Lower lobe of right lung (tissue), 2 donors: ENCODE measurements around the gene ZDHHC11. TPM values are rescaled to one million over a fixed set of nuclear protein-coding genes. Genes with fewer than 3 reads are reported as not detected.
"Not testable (repeated sequence)": the region's sequence is repeated elsewhere in the genome, so short reads cannot be mapped to it uniquely, and the experiment has no call there.

ENCODE experiments used
- ATAC-seq, 2 donors: fragments of 200-7000 bp; cut with Tn5 transposase; one replicate each; pipeline ENCODE4 v1.9.1; 2020 to 2022; ENCODE audit warnings: mild to moderate bottlenecking in 2 of 2, moderate library complexity in 2 of 2
- DNase-seq: peaks from one replicate; pipeline ENCODE4 v3.0.0-alpha.2; 2020
- H3K27ac ChIP-seq: fragments of 200-600 bp; one replicate; pipeline ENCODE4 v1.8.0; 2022
- H3K27me3 ChIP-seq: fragments of 200-600 bp; one replicate; pipeline ENCODE4 v1.8.0; 2022; ENCODE audit warnings: low read depth
- H3K36me3 ChIP-seq: fragments of 200-600 bp; one replicate; pipeline ENCODE4 v1.8.0; 2022; ENCODE audit warnings: mild to moderate bottlenecking
- H3K4me1 ChIP-seq: fragments of 200-600 bp; one replicate; pipeline ENCODE4 v1.8.0; 2022
- H3K4me3 ChIP-seq: fragments of 200-600 bp; one replicate; pipeline ENCODE4 v1.8.0; 2022; ENCODE audit warnings: mild to moderate bottlenecking
- H3K9me3 ChIP-seq: fragments of 200-600 bp; one replicate; pipeline ENCODE4 v1.8.0; 2022
- intact Hi-C: fragments of 100-400 bp; cut with DNase I; formaldehyde crosslinking; loops from one replicate; pipeline ENCODE4 v1.11.0; 2022
- total RNA-seq: library from RNA; stranded (reverse); fragmentation: NEBNext Ultra II Directional; extraction: Animal tissue kit (Norgen Biotek cat#: 25700); gene quantifications from one replicate; pipeline ENCODE4 v1.2.1, GENCODE V29; 2021
- TF ChIP-seq, protein P1 (sequence below): fragments of 200-600 bp; IDR thresholded peaks from one replicate; pipeline ENCODE4 v1.8.0; 2022; ENCODE audit warnings: antibody characterized with exemption, mild to moderate bottlenecking
- donor health status: DM: no; HTN: yes; CAD: no; lungs with severe emphysema.

The ZDHHC11 gene
- total RNA-seq, 1 donor from 2014 or later = 28.7 TPM

DNA sequence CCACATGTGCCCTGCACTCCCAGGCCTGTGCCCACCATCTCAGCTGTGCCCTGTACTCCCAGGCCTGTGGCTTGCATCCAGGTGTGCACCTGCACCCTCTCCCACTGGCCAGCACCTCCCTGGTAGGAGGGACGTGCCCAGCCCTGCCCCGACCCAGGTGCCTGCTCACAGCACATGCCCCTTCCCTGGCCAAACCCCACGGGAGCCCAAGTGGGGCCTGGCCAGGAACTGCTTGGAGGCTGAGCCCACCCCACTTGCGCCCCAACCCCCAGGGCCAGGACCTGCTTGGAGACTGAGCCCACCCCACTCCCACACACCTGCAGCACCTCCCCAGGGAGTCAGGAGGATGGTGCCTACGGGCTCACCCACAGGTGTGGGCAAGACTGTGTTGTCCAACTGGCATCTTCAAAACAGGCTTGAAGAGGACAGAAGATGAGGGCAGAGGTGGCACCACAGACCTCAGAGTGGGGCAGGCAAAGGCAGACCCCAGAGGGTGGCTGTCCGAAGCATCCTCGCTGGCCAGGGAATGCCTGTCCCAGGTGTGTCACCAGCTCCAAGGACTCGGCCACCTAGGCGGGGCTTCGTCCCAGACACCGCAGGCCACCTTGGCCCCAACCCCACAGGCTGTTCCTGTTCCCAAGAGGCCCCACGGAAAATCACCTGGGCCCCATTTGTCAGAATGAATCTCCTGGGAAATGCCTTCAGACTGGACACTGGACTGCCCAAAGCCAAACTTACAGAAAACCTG is 77.1 kb downstream of the ZDHHC11 start:
- no peaks in the 10 kb centered on the region for H3K9me3 ChIP-seq
- no peak overlapping the region for H3K27ac ChIP-seq
- no peaks in the 10 kb centered on the region for H3K27me3 ChIP-seq
- DNase-seq (no peak), ATAC-seq (peak in 1 of 2 donors; percentile 2)
- TF ChIP-seq, protein P1, sequence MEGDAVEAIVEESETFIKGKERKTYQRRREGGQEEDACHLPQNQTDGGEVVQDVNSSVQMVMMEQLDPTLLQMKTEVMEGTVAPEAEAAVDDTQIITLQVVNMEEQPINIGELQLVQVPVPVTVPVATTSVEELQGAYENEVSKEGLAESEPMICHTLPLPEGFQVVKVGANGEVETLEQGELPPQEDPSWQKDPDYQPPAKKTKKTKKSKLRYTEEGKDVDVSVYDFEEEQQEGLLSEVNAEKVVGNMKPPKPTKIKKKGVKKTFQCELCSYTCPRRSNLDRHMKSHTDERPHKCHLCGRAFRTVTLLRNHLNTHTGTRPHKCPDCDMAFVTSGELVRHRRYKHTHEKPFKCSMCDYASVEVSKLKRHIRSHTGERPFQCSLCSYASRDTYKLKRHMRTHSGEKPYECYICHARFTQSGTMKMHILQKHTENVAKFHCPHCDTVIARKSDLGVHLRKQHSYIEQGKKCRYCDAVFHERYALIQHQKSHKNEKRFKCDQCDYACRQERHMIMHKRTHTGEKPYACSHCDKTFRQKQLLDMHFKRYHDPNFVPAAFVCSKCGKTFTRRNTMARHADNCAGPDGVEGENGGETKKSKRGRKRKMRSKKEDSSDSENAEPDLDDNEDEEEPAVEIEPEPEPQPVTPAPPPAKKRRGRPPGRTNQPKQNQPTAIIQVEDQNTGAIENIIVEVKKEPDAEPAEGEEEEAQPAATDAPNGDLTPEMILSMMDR = no peak
- no peak overlapping the region for H3K4me3 ChIP-seq
- no peaks in the 10 kb centered on the region for H3K36me3 ChIP-seq
- no peaks in the 10 kb centered on the region for H3K4me1 ChIP-seq
- intact Hi-C loops = no loop called here

DNA sequence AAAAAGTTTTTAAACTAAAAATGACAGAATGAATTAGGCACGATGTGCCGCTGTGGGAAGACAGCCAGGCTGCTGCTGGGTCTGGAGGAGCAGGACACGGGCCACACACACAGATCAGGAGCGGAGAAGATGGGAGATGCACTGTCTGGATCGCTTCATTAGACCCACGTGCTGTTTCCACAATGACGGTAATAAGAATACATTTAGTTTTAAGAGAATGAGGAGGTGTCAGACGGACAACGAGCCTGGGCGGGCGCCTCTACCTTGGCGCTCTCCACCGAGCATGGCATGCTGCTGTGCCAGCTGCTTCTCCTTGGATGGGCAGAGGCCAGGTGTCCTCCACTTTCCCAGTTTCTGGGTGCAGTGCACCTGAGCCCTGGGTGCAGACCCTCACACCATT is 77.9 kb downstream of the ZDHHC11 start:
- H3K4me1 ChIP-seq, H3K27me3 ChIP-seq, intact Hi-C loops, H3K4me3 ChIP-seq, H3K36me3 ChIP-seq, ATAC-seq, H3K9me3 ChIP-seq, H3K27ac ChIP-seq: not testable (repeated sequence)
- DNase-seq = peak; percentile 19

GRCh38 chr5:772547-772890 is 78.3 kb downstream of the ZDHHC11 start:
- ATAC-seq, H3K27me3 ChIP-seq, H3K9me3 ChIP-seq, H3K4me1 ChIP-seq, intact Hi-C loops, H3K27ac ChIP-seq, H3K4me3 ChIP-seq, H3K36me3 ChIP-seq: not testable (repeated sequence)
- DNase-seq = peak; percentile 25

GRCh38 chr5:771841-772546 is 78.8 kb downstream of the ZDHHC11 start:
- intact Hi-C loops, H3K36me3 ChIP-seq: not testable (repeated sequence)
- DNase-seq = peak; percentile 10

GRCh38 chr5:771087-771781 is 79.6 kb downstream of the ZDHHC11 start:
- H3K27me3 ChIP-seq, H3K4me3 ChIP-seq, H3K4me1 ChIP-seq, H3K9me3 ChIP-seq, H3K36me3 ChIP-seq, ATAC-seq, H3K27ac ChIP-seq, intact Hi-C loops: not testable (repeated sequence)
- peak; percentile 23 for DNase-seq

More at GRCh38 chr5:771841-772546, 78.8 kb downstream of the ZDHHC11 start:
- not testable (repeated sequence) for H3K27ac ChIP-seq, ATAC-seq, H3K27me3 ChIP-seq, H3K9me3 ChIP-seq, H3K4me1 ChIP-seq, H3K4me3 ChIP-seq

DNA sequence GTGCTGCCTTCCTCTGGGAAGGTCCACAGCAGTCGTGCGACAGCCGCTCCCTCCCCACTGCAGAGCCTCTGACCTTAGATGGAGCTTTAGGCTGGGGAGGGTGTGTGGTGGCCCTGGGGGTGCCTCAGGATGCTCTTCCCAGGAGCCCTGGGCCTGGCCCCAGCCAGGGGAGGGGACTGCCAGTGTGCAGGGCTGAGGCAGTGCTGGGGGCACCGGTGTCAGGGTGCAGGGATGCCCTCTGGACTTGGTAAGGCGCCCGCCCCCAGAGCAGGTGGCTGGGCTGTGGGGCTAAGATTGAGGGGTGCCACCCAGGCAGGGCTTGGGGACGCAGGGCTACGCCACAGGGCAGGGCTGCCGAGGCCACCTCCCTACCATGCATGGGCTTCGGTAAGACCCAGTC is 80.2 kb downstream of the ZDHHC11 start:
- H3K27me3 ChIP-seq, H3K9me3 ChIP-seq, intact Hi-C loops, H3K27ac ChIP-seq, H3K4me3 ChIP-seq, H3K36me3 ChIP-seq, H3K4me1 ChIP-seq: not testable (repeated sequence)
- ATAC-seq = peak in 1 of 2 donors; percentile 1
- DNase-seq = peak; percentile 6

GRCh38 chr5:769485-770145 is 81.2 kb downstream of the ZDHHC11 start:
- H3K4me1 ChIP-seq, H3K9me3 ChIP-seq, H3K36me3 ChIP-seq, intact Hi-C loops, H3K27me3 ChIP-seq, H3K27ac ChIP-seq, ATAC-seq, H3K4me3 ChIP-seq: not testable (repeated sequence)
- DNase-seq = peak; percentile 20

GRCh38 chr5:766666-767431 is 83.9 kb downstream of the ZDHHC11 start:
- H3K27ac ChIP-seq = no peak overlapping the region
- ATAC-seq (no peak), DNase-seq (no peak)
- no peak overlapping the region for H3K4me3 ChIP-seq
- peaks cover 4% of the 10 kb centered on the region for H3K36me3 ChIP-seq
- H3K9me3 ChIP-seq = no peaks in the 10 kb centered on the region
- intact Hi-C loops = no loop called here
- no peaks in the 10 kb centered on the region for H3K4me1 ChIP-seq
- TF ChIP-seq, protein P1 = no peak
- H3K27me3 ChIP-seq = no peaks in the 10 kb centered on the region
